H1 (cell line): Measurements from ENCODE around the gene DIPK1B. TPM values are rescaled to one million over a fixed set of nuclear protein-coding genes. Genes with fewer than 3 reads are reported as not detected.

ENCODE experiments used
- CTCF ChIA-PET: fragments of 300-600 bp; sonication (Branson Sonifier 250); formaldehyde crosslinking; loops from one replicate; lab custom pipeline; 2021; ENCODE audit not compliant: partially characterized antibody; lab: Charles Lee
- POLR2A ChIA-PET: fragments of 300-600 bp; sonication (Branson Sonifier 250); formaldehyde crosslinking; loops from one replicate; lab custom pipeline; 2021; ENCODE audit warnings: inconsistent platforms; ENCODE audit not compliant: partially characterized antibody; lab: Charles Lee
- DNase-seq, 2 experiments: peaks; one replicate each; pipeline versions ENCODE4 v3.0.0 to v3.0.0-alpha.2; 2010 to 2022; ENCODE audit warnings: low spot score in 2 of 2, low read depth in 1 of 2, mixed read lengths in 1 of 2
- FAIRE-seq: peaks from 2 replicates; lab custom pipeline; 2011; peaks lifted over from hg19 to GRCh38; lab: Jason Lieb, UNC
- H2AFZ ChIP-seq: 2 replicates; pipeline ENCODE4 v1.8.1; 2012; ENCODE audit warnings: low read length, inconsistent platforms
- H2AK5ac ChIP-seq: 2 replicates; pipeline ENCODE4 v1.6.1; 2013; ENCODE audit warnings: low read depth, low read length
- H2BK120ac ChIP-seq: replicated peaks from 2 replicates; pipeline ENCODE3; 2013; ENCODE audit warnings: low read depth, low read length, inconsistent platforms
- H2BK12ac ChIP-seq: 2 replicates; pipeline ENCODE4 v1.6.1; 2013; ENCODE audit warnings: low read depth, low read length
- H2BK15ac ChIP-seq: 2 replicates; pipeline ENCODE4 v1.6.1; 2013; ENCODE audit warnings: low read length
- H2BK20ac ChIP-seq: 2 replicates; pipeline ENCODE4 v1.6.1; 2013; ENCODE audit warnings: low read length
- H2BK5ac ChIP-seq: 2 replicates; pipeline ENCODE4 v1.6.1; 2013; ENCODE audit warnings: low read depth, low read length
- H3K14ac ChIP-seq: 2 replicates; pipeline ENCODE4 v1.6.1; 2013; ENCODE audit warnings: inconsistent platforms; ENCODE audit not compliant: insufficient read length
- H3K18ac ChIP-seq: 2 replicates; pipeline ENCODE4 v1.6.1; 2013; ENCODE audit warnings: low read length; ENCODE audit errors: extremely low read depth
- H3K23ac ChIP-seq: 2 replicates; pipeline ENCODE4 v1.6.1; 2013; ENCODE audit warnings: inconsistent platforms; ENCODE audit not compliant: insufficient read length
- H3K23me2 ChIP-seq: 2 replicates; pipeline ENCODE4 v1.6.1; 2013; ENCODE audit warnings: low read depth, low read length
- H3K27ac ChIP-seq: 2 replicates; pipeline ENCODE4 v1.6.1; 2011; ENCODE audit warnings: low read depth, low read length, inconsistent platforms
- H3K27me3 ChIP-seq, 4 experiments: replicated peaks in 1 of 4; 1 replicate in 1 of 4; 2 replicates in 3 of 4; pipeline versions ENCODE4 v1.6.1 to v1.8.1; 2011 to 2013; ENCODE audit warnings: low read length in 3 of 4, mild to moderate bottlenecking in 3 of 4, inconsistent platforms in 2 of 4, mixed read lengths in 2 of 4, moderate library complexity in 1 of 4; ENCODE audit not compliant: control insufficient read depth in 3 of 4, insufficient read depth in 3 of 4; ENCODE audit errors: extremely low read depth in 1 of 4
- H3K36me3 ChIP-seq, 4 experiments: 2 replicates each; pipeline versions ENCODE4 v1.6.1 to v1.8.1; 2011 to 2013; ENCODE audit warnings: mild to moderate bottlenecking in 4 of 4, low read length in 3 of 4, moderate library complexity in 2 of 4, control low read depth in 1 of 4, inconsistent platforms in 1 of 4; ENCODE audit not compliant: insufficient read depth in 4 of 4, control insufficient read depth in 2 of 4
- H3K4ac ChIP-seq: replicated peaks from 2 replicates; pipeline ENCODE3; 2013; ENCODE audit warnings: low read length, low read depth, mixed read lengths, inconsistent platforms; ENCODE audit not compliant: insufficient read length
- H3K4me1 ChIP-seq, 4 experiments: replicated peaks in 1 of 4; 1 replicate in 1 of 4; 2 replicates in 3 of 4; pipeline versions ENCODE4 v1.6.1 to v1.8.1; 2011 to 2013; ENCODE audit warnings: low read length in 3 of 4, inconsistent platforms in 2 of 4, mixed read lengths in 1 of 4; ENCODE audit not compliant: insufficient read depth in 4 of 4, control insufficient read depth in 3 of 4
- H3K4me2 ChIP-seq, 2 experiments: 2 replicates each; pipeline versions ENCODE4 v1.6.1 to v1.8.1; 2011 to 2013; ENCODE audit warnings: low read depth in 2 of 2, low read length in 2 of 2, control low read depth in 1 of 2, inconsistent platforms in 1 of 2, mild to moderate bottlenecking in 1 of 2; ENCODE audit not compliant: insufficient read depth in 1 of 2
- H3K4me3 ChIP-seq, 4 experiments: fragments of 200-600, 300-600 bp in 1 of 4; sonication (generic), shearing (Covaris generic), sonication (Bioruptor Twin) in 1 of 4; 2 replicates each; pipeline versions ENCODE4 v1.5.1 to v1.8.1; 2011 to 2016; ENCODE audit warnings: low read length in 4 of 4, low read depth in 3 of 4, control low read depth in 2 of 4, inconsistent platforms in 2 of 4, mild to moderate bottlenecking in 2 of 4, mixed read lengths in 1 of 4, moderate library complexity in 1 of 4; ENCODE audit not compliant: insufficient read depth in 2 of 4; ENCODE audit errors: extremely low read depth in 1 of 4
- H3K56ac ChIP-seq: replicated peaks from 2 replicates; pipeline ENCODE3; 2013; ENCODE audit warnings: low read depth, mild to moderate bottlenecking, mixed read lengths, low read length, inconsistent platforms; ENCODE audit not compliant: insufficient read length
- H3K79me1 ChIP-seq: 2 replicates; pipeline ENCODE4 v1.6.1; 2013; ENCODE audit warnings: low read depth, low read length, control low read depth
- H3K79me2 ChIP-seq, 2 experiments: 2 replicates each; pipeline versions ENCODE4 v1.6.1 to v1.8.1; 2012 to 2013; ENCODE audit warnings: low read length in 2 of 2, mild to moderate bottlenecking in 2 of 2, inconsistent platforms in 1 of 2; ENCODE audit not compliant: insufficient read depth in 2 of 2, control insufficient read depth in 1 of 2
- H3K9ac ChIP-seq, 4 experiments: replicated peaks in 1 of 4; 1 replicate in 1 of 4; 2 replicates in 3 of 4; pipeline versions ENCODE4 v1.6.1 to v1.8.1; 2011 to 2013; ENCODE audit warnings: low read depth in 3 of 4, low read length in 3 of 4, control low read depth in 2 of 4, mild to moderate bottlenecking in 2 of 4, moderate library complexity in 2 of 4, inconsistent platforms in 1 of 4; ENCODE audit errors: extremely low read depth in 1 of 4
- H3K9me3 ChIP-seq, 2 experiments: 2 replicates each; pipeline versions ENCODE4 v1.6.1 to v1.8.1; 2012 to 2013; ENCODE audit warnings: mild to moderate bottlenecking in 2 of 2, moderate library complexity in 2 of 2, control low read depth in 1 of 2, inconsistent platforms in 1 of 2, low read depth in 1 of 2, low read length in 1 of 2, mixed read lengths in 1 of 2; ENCODE audit not compliant: insufficient read depth in 2 of 2
- H4K20me1 ChIP-seq, 2 experiments: replicated peaks in 1 of 2; 2 replicates each; pipeline versions ENCODE3 to v1.8.1; 2011 to 2013; ENCODE audit warnings: inconsistent platforms in 2 of 2, low read length in 2 of 2, mild to moderate bottlenecking in 1 of 2; ENCODE audit not compliant: insufficient read depth in 2 of 2, control insufficient read depth in 1 of 2
- H4K5ac ChIP-seq: 2 replicates; pipeline ENCODE4 v1.6.1; 2013; ENCODE audit warnings: low read length, low read depth, mixed read lengths, inconsistent platforms; ENCODE audit not compliant: insufficient read length
- H4K8ac ChIP-seq: 2 replicates; pipeline ENCODE4 v1.8.0; 2013; ENCODE audit warnings: mild to moderate bottlenecking, moderate library complexity, low read length, inconsistent platforms; ENCODE audit not compliant: insufficient read depth; ENCODE audit errors: extremely low read depth
- H4K91ac ChIP-seq: replicated peaks from 2 replicates; pipeline ENCODE3; 2013; ENCODE audit warnings: low read length, mixed read lengths, inconsistent platforms; ENCODE audit not compliant: insufficient read length
- CHD1 ChIP-seq: IDR thresholded peaks from 2 replicates; pipeline ENCODE4 v1.6.1; 2012; ENCODE audit warnings: low read depth, low read length, improper control_type of control experiment
- EP300 ChIP-seq, 2 experiments: IDR thresholded peaks; 1 replicate in 1 of 2; 2 replicates in 1 of 2; pipeline ENCODE4 v1.6.1; 2011 to 2012; ENCODE audit warnings: low read depth in 2 of 2, low read length in 2 of 2, mild to moderate bottlenecking in 2 of 2, borderline replicate concordance in 1 of 2, inconsistent platforms in 1 of 2, moderate library complexity in 1 of 2
- POLR2AphosphoS5 ChIP-seq: IDR thresholded peaks from 2 replicates; pipeline ENCODE4 v1.6.1; 2011; ENCODE audit warnings: low read depth, low read length
- WGBS, 2 experiments: shearing (Covaris generic) in 1 of 2; methylation state at CpG; one replicate each; pipeline versions ENCODE4 v1.1.6 to v1.1.7; 2013 to 2015; ENCODE audit warnings: low lambda C conversion rate in 2 of 2, mixed read lengths in 2 of 2, inconsistent platforms in 1 of 2, low coverage in 1 of 2, missing lambda C conversion rate in 1 of 2; ENCODE audit not compliant: insufficient replicate concordance in 2 of 2, insufficient coverage in 1 of 2, insufficient read length in 1 of 2; ENCODE audit errors: extremely low coverage in 1 of 2, missing lambda C conversion rate in 1 of 2; 5-methylcytosine and 5-hydroxymethylcytosine counted together
- polyA plus RNA-seq, 7 experiments: library from polyadenylated mRNA; depleted of rRNA in 3 of 7; stranded (reverse) in 5 of 7; unstranded in 2 of 7; fragments of >200 nt in 5 of 7; fragments of 200-250 nt in 2 of 7; gene quantifications; 1 replicate in 5 of 7; 2 replicates in 1 of 7; 4 replicates in 1 of 7; pipeline versions ENCODE4 v1.2.1 to v1.2.3, GENCODE V29; 2011 to 2013; ENCODE audit warnings: missing spikeins in 2 of 7, mixed read lengths in 2 of 7
- total RNA-seq: library from RNA; stranded (reverse); fragmentation: NEBNext Ultra II Directional; extraction: Animal tissue kit (Norgen Biotek cat#: 25700); gene quantifications from 2 replicates; pipeline ENCODE4 v1.2.1, GENCODE V29; 2021

DIPK1B gene
- total and polyA plus RNA-seq, 2 of the 8 experiments (the other 6 are each of a cell fraction or from before 2014, with no cell fraction given): 32.3 to 64.8 TPM

DNA sequence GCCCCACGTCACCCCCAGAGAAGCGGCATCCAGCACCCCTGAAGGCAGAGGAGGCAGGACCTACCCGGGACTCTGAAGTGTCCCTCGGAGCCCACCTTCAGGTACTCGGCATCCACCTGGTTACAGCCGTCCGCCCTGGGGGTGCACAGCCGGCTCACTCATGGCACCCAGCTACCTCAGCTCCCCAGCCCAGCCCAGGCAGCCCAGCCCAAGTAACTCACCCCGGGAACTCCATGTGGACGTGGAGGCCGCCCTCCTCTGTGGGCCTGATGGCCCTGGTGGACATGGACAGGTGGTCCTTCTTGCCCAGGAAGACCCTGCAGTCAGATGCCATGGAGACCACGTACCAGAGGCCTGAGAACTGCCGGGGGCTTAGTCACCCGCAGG lies 51.3 kb downstream of the DIPK1B start:
- Histone ChIP-seq H2BK15ac (peak overlapping the region; percentile 18; the same call in 1 of the 2 replicates), H3K27me3 (no peaks in the 10 kb centered on the region; a peak in 2 of 7 replicates), H3K9ac (no peak overlapping the region), H4K5ac (no peak overlapping the region), H3K27ac (no peak overlapping the region), H3K4me1 (peaks cover 0 to 13% (median 6%) of the 10 kb centered on the region in 4 experiments; a peak in 4 of 7 replicates), H3K23ac (no peak overlapping the region), H3K4me2 (peak overlapping the region; percentile 65 to 69), H3K4me3 (peak overlapping the region in 1 of 4 experiments; percentile 44; a peak in 2 of 8 replicates), H2BK120ac (no peak overlapping the region), H2BK12ac (peak overlapping the region; percentile 80; the same call in 1 of the 2 replicates), H3K36me3 (no peaks in the 10 kb centered on the region), H2AFZ (no peak overlapping the region), H3K23me2 (no peaks in the 10 kb centered on the region; the same call in 1 of the 2 replicates), H2BK20ac (no peak overlapping the region), H3K4ac (no peak overlapping the region), H4K91ac (no peak overlapping the region), H3K79me1 (no peaks in the 10 kb centered on the region), H3K9me3 (no peaks in the 10 kb centered on the region), H4K8ac (no peak overlapping the region; the same call in 1 of the 2 replicates), H3K56ac (no peak overlapping the region), H3K18ac (no peak overlapping the region; the same call in 1 of the 2 replicates), H3K14ac (no peak overlapping the region), H3K79me2 (no peaks in the 10 kb centered on the region), H2BK5ac (no peak overlapping the region; the same call in 1 of the 2 replicates), H4K20me1 (no peaks in the 10 kb centered on the region), H2AK5ac (no peak overlapping the region)
- WGBS, 2 experiments: 87% methylated on average over 12 of the region's 14 CpGs; no CpG with 5 or more reads in 1 of the 2 experiments
- POLR2A ChIA-PET: no interaction called here
- DNase-seq (peak in 1 of 2 experiments; percentile 49), FAIRE-seq (no peak)
- CTCF ChIA-PET: interaction anchor here (1.4 to 8.5 kb wide), 3 partner anchors 13 to 23 kb away, joined by 4 to 88 read pairs (median 8); no protein-coding TSS in a partner anchor
- no peak for TF ChIP-seq POLR2AphosphoS5
- no peak for TF ChIP-seq EP300 (IDR thresholded peaks at IDR 0.05; ENCODE audit: borderline replicate concordance in 1 of 2, low read depth in 2 of 2, low read length in 2 of 2)
- no peak for TF ChIP-seq CHD1
